Motor neuron (in vitro differentiated cells): ENCODE data around the gene CCDC88C. TPM values are rescaled to one million over a fixed set of nuclear protein-coding genes. Genes with fewer than 3 reads are reported as not detected.

Experiments used
- ATAC-seq, 8 experiments: fragments of 200-7000 bp; cut with Tn5 transposase; replicated peaks in 6 of 8; 2 replicates each; pipeline ENCODE4 v1.8.0; 2021; ENCODE audit warnings: mild to moderate bottlenecking in 8 of 8, moderate library complexity in 8 of 8
- H3K27ac ChIP-seq, 2 donors: fragments of 250-450 bp; sonication (Bioruptor Pico); 2 replicates each; pipeline ENCODE4 v1.9.0; 2021; ENCODE audit warnings: antibody characterized with exemption in 2 of 2, mild to moderate bottlenecking in 2 of 2, moderate library complexity in 1 of 2
- H3K4me1 ChIP-seq, 2 donors: fragments of 250-450 bp; sonication (Bioruptor Pico); replicated peaks in 1 of 2; 2 replicates each; pipeline ENCODE4 v1.6.1; 2021; ENCODE audit warnings: antibody characterized with exemption in 2 of 2, mild to moderate bottlenecking in 2 of 2, moderate library complexity in 1 of 2
- H3K4me3 ChIP-seq, 5 donors: fragments of 250-450 bp; sonication (Bioruptor Pico); 2 replicates each; pipeline ENCODE4 v1.9.0; 2021; ENCODE audit warnings: antibody characterized with exemption in 5 of 5, mild to moderate bottlenecking in 5 of 5, moderate library complexity in 4 of 5
- WGBS, 10 experiments: fragments of 450-650 bp; shearing (Covaris generic); methylation state at CpG; one replicate each; pipeline ENCODE4 v1.0.0; 2022; 5-methylcytosine and 5-hydroxymethylcytosine counted together
- in situ Hi-C, 9 experiments: fragments of 400-800 bp; cut with MboI; loops; one replicate each; pipeline ENCODE4 v1.15.0; 2021; ENCODE audit warnings: low sequenced_read_pairs in 9 of 9, low pct_unique_long_range_greater_than_20kb in 2 of 9; ENCODE audit not compliant: unreplicated experiment in 9 of 9
- total RNA-seq, 8 experiments: library from RNA; unstranded; fragments of 300-600 nt; gene quantifications; 2 replicates each; pipeline versions ENCODE4 v1.2.3 to v1.2.4, GENCODE V29; 2022

The CCDC88C gene
- total RNA-seq, 8 experiments from 2014 or later, result 2.6 to 25.2 (median 10.5) TPM

GRCh38 chr14:91380610-91381371 lies 36.8 kb downstream of the CCDC88C start:
- in situ Hi-C loops, result no loop called here
- Histone ChIP-seq H3K27ac (no peak overlapping the region), H3K4me1 (peaks cover 24 to 30% of the 10 kb centered on the region in 2 donors), H3K4me3 (no peak overlapping the region)
- ATAC-seq, result peak; percentile 29 to 94 (median 82)
- 0 to 86% (median 49%) methylated on average over 1 to 7 of the region's 11 CpGs for WGBS, 10 experiments

GRCh38 chr14:91380123-91380522 lies 37.5 kb downstream of the CCDC88C start:
- H3K27ac ChIP-seq, result no peak overlapping the region
- in situ Hi-C loops, result no loop called here
- 65 to 100% (median 91%) methylated on average over 1 to 5 of the region's 5 CpGs; no CpG with 5 or more reads in 1 of the 10 experiments for WGBS, 10 experiments

GRCh38 chr14:91379579-91379932 lies 38.1 kb downstream of the CCDC88C start:
- 65 to 100% (median 93%) methylated on average over 1 to 8 of the region's 13 CpGs; no CpG with 5 or more reads in 3 of the 10 experiments for WGBS, 10 experiments
- no peak overlapping the region for H3K27ac ChIP-seq

More at GRCh38 chr14:91380123-91380522, 37.5 kb downstream of the CCDC88C start:
- Histone ChIP-seq H3K4me3 (no peak overlapping the region), H3K4me1 (peaks cover 24 to 30% of the 10 kb centered on the region in 2 donors)
- no peak for ATAC-seq

GRCh38 chr14:91378930-91379578 lies 38.6 kb downstream of the CCDC88C start:
- peaks cover 28 to 30% of the 10 kb centered on the region in 2 donors for H3K4me1 ChIP-seq
- WGBS, 10 experiments, result 79 to 100% (median 97%) methylated on average over 1 to 4 of the region's 11 CpGs; no CpG with 5 or more reads in 2 of the 10 experiments
- in situ Hi-C loops, result no loop called here
- H3K27ac ChIP-seq, result no peak overlapping the region
- H3K4me3 ChIP-seq, result no peak overlapping the region
- peak in 1 of 8 experiments; percentile 6 for ATAC-seq

More at GRCh38 chr14:91379579-91379932, 38.1 kb downstream of the CCDC88C start:
- Histone ChIP-seq H3K4me1 (peaks cover 24 to 30% of the 10 kb centered on the region in 2 donors), H3K4me3 (no peak overlapping the region)
- in situ Hi-C loops, result no loop called here
- no peak for ATAC-seq

- ATAC-seq, result peak in 4 of 8 experiments; percentile 7 to 52 (median 18)
- Histone ChIP-seq H3K4me3 (no peak overlapping the region), H3K4me1 (peaks cover 30 to 33% of the 10 kb centered on the region in 2 donors), H3K27ac (no peak overlapping the region)
- in situ Hi-C loops, result no loop called here
- WGBS, 10 experiments, result 33 to 100% (median 65%) methylated on average over 1 to 11 of the region's 15 CpGs
Observed at GRCh38 chr14:91377700-91378652, 39.6 kb downstream of the CCDC88C start.

GRCh38 chr14:91376547-91377477 lies 40.8 kb downstream of the CCDC88C start:
- peaks cover 33 to 34% of the 10 kb centered on the region in 2 donors for H3K4me1 ChIP-seq
- 60 to 94% (median 77%) methylated on average over 1 to 9 of the region's 28 CpGs; no CpG with 5 or more reads in 2 of the 10 experiments for WGBS, 10 experiments
- in situ Hi-C loops, result no loop called here
- no peak overlapping the region for H3K27ac ChIP-seq
- ATAC-seq, result peak in 4 of 8 experiments; percentile 13 to 45 (median 37)
- H3K4me3 ChIP-seq, result no peak overlapping the region

GRCh38 chr14:91375720-91376452 lies 41.7 kb downstream of the CCDC88C start:
- 50 to 100% (median 88%) methylated on average over 1 to 12 of the region's 25 CpGs; no CpG with 5 or more reads in 4 of the 10 experiments for WGBS, 10 experiments
- ATAC-seq, result no peak
- peaks cover 33 to 35% of the 10 kb centered on the region in 2 donors for H3K4me1 ChIP-seq
- H3K4me3 ChIP-seq, result no peak overlapping the region
- in situ Hi-C loops, result no loop called here
- no peak overlapping the region for H3K27ac ChIP-seq

- Histone ChIP-seq H3K4me1 (peaks cover 27 to 34% of the 10 kb centered on the region in 2 donors), H3K4me3 (no peak overlapping the region), H3K27ac (no peak overlapping the region)
- 40 to 100% (median 95%) methylated on average over 1 to 6 of the region's 26 CpGs; no CpG with 5 or more reads in 4 of the 10 experiments for WGBS, 10 experiments
- in situ Hi-C loops, result no loop called here
- peak in 4 of 8 experiments; percentile 22 to 56 (median 40) for ATAC-seq
Observed at GRCh38 chr14:91374879-91375702, 42.5 kb downstream of the CCDC88C start.

GRCh38 chr14:91374287-91374878 lies 43.2 kb downstream of the CCDC88C start:
- H3K4me3 ChIP-seq, result no peak overlapping the region
- ATAC-seq, result no peak
- peaks cover 34 to 41% of the 10 kb centered on the region in 2 donors for H3K4me1 ChIP-seq
- in situ Hi-C loops, result no loop called here
- no peak overlapping the region for H3K27ac ChIP-seq
- WGBS, 10 experiments, result 20 to 93% (median 85%) methylated on average over 1 to 6 of the region's 7 CpGs; no CpG with 5 or more reads in 4 of the 10 experiments

- no peak for ATAC-seq
- 14 to 87% (median 80%) methylated on average over 1 to 8 of the region's 11 CpGs; no CpG with 5 or more reads in 3 of the 10 experiments for WGBS, 10 experiments
Observed at GRCh38 chr14:91373591-91374254, 43.9 kb downstream of the CCDC88C start.

More at GRCh38 chr14:91373591-91374254, 43.9 kb downstream of the CCDC88C start:
- no peak overlapping the region for H3K4me3 ChIP-seq
- no peak overlapping the region for H3K27ac ChIP-seq
- peaks cover 40 to 47% of the 10 kb centered on the region in 2 donors for H3K4me1 ChIP-seq
- in situ Hi-C loops, result no loop called here
